NCI-H1930 (cell line): ENCODE measurements around the gene DCDC2.
"Not testable (repeated sequence)": the region's sequence is repeated elsewhere in the genome, so short reads cannot be mapped to it uniquely, and the experiment has no call there.

Experiments
- DNase-seq, 2 experiments: peaks; one replicate each; lab custom pipeline; 2025; lab: John Stamatoyannopoulos, UW

DCDC2 gene

DNA sequence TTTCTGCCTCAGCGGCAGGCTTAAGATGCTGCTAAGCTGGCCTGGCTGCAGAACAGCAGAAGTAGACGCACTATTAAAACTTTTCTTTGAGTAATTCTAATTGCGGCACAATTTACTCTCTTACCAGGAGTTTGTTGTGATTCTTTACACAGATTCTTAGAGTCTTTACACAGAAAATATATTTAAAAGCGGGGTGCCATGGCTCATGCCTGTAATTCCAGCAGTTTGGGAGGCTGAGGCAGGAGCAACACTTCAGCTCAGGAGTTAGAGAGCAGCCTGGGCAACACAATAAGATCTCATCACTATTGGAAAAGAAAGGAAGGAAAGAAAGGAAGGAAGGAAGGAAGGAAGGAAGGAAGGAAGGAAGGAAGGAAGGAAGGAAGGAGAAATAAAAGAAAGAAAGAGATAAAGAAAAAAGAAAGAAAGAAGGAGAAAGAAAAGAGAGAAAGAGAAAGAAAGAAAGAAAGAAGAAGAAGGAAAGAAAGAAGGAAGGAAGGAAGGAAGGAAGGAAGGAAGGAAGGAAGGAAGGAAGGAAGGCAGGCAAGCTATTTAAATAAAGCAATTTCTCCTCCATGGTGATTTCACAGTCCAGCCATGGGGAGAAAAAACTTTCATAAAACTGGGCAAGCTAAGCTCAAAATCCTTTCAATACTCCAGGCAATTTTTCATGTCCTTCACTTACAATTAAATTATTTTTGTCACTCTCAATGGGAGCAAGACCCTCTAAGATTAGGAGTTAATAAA lies 23.8 kb upstream of the DCDC2 start:
- DNase-seq = no peak

DNA sequence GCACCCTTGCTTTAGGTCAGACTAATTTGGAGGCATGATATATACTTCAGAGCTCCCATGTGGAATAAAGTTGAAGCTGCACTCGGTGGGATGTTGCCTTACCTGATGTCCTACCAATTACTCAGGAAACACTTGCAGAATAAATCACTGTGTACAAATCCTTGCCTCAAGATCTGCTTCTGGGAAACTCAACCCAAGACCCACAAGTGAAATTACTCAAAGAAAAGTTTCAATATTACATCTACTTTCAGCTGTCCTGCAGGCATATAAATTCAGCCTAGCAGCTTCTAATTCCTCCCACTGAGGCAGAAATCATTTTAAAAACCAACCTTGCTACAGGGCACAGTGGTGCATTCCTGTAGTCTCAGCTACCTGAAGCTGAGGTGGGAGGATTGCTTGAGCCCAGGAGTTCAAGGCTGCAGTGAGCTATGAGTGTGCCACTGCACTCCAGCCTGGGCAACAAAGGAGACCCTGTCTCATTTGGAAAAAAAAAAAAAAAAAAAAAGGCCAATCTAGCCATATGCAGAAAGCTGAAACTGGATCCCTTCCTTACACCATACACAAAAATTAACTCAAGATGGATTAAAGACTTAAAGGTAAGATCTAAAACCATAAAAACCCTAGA lies 20.7 kb upstream of the DCDC2 start:
- DNase-seq = no peak

DNA sequence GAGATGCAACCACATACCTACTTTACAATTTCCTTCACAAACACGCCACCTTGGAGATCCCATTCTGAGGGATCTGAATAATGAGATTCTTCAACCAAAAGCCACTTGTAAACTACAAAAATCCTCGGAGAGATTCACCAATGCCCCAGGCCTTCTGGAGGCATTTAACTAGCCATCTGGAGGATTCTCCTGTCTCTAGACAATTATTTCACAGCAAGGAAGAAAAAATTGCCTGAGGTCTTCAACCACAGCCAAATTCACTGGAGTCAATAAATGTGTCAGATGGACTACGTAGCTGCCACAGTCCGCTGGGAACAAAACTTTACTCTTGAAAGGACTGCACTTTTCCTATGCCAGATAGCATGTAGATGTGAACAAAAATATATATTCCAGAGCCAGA lies 19.0 kb upstream of the DCDC2 start:
- DNase-seq = no peak

DNA sequence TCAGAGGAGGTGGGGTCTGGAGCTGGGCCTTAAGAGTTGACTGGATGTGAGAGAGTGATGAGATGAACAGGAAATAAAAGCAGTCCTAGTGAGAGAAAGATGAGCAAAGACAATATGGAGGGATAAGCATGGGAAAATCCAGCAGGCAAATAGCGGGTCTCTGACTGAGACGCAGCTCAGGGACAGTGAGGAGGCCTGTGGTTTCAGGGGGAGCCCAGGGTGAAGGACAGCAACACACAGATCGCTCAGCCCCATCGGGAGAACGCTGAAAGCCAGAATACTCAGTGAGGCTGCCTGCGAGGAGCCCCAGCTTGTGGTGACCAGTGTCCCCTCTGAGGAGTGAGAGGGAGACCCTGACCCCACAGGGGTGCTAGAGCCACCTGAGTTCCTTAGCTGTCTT lies 16.8 kb upstream of the DCDC2 start:
- no peak for DNase-seq

DNA sequence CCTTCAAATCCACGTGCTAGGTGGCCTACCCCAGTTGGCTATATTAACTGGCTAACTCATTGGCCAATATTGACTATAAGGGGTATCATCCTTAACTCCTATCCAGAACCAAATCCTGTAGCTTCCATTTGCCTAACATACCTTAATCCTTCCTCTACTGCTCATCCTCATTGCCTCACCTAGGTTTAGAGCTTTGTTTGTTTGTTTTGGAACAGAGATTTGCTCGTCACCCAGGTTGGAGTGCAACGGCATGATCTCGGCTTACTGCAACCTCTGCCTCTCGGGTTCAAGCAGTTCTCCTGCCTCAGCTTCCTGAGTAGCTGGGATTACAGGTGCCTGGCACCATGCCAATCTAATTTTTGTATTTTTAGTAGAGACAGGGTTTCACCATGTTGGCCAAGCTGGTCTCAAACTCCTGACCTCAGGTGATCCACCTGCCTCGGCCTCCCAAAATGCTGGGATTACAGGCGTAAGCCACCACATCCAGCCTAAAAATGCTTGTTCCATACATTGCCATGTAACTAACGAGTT lies 7.3 kb upstream of the DCDC2 start:
- not testable (repeated sequence) for DNase-seq

DNA sequence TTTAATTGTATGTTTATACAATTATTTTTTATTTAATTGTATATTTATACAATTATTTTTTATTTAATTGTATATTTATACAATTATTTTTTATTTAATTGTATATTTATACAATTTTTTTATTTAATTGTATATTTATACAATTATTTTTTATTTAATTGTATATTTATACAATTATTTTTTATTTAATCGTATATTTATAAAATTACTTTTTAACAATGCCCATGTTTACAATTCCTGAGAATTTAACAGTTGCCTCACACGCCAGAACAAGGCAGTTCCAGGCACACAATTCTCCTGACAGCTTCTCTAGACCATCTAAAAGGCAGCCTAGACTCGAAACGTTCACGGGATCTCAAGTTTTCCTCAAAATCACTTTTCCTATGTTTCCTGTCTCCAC lies 4.5 kb upstream of the DCDC2 start:
- DNase-seq = not testable (repeated sequence)

DNA sequence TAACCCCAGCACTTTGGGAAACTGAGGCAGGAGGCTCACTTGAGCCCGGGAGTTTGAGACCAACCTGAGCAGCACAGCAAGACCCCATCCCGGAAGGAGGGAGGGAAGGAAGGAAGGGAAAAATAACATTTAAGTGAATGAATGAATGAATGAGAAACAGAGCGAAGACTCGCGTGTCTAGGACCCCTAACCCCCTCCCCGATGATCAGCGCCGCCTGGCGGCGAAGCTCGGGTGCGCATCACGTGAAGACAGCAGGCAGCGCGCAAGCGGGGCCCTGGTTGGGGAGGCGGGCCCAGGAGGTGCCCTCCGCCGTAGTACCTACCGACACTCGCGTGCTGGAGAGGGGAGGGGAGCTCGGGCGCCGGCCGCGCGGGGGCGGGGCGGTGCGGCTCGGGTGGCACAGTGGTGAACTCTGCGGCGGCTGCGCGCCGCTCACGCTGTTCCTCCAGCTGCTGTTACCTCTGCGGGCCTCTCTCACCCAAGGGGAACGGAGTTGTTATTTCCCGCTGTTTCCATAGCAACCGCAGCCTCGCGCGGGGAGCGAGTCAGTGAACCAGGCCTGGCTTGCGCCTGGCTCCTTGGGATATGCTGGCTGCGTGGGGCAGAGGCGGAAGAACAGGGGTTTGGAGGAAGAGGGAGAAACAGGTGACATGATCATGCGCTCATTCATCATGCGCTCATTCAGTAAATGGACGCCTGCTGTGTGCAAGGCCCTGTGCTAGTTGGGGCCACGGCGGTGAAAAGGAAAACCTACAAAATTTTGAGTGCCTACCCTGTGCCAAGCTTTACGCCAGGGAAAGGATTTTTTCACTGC lies 2.0 kb upstream of the DCDC2 start:
- DNase-seq = peak; percentile 88

DNA sequence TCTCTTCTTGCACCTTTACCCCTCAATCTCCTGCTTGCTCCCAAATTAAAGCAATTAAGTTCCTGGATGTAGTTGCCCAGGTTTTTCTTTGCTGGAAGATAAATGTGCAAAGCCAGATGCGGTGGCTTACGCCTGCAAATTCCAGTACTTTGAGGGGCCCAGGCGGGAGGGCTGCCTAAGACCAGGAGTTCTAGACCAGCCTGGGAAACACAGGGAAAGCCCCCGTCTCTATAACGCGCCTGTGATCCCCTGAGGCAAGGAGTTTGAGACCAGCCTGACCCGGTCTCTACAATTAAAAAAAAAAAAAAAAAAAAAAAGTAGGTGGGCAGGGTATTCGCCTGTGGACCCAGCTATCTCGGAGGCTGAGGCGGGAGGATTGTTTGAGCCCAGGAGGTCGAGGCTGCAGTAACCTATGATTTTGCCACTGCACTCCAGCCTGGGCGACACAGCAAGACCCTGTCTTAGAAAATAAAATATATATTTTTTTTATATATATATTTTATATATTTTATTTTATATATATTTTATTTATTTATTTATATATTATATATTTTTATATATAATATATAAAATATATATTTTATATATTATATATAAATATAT lies 461 bp upstream of the DCDC2 start:
- DNase-seq = no peak

DNA sequence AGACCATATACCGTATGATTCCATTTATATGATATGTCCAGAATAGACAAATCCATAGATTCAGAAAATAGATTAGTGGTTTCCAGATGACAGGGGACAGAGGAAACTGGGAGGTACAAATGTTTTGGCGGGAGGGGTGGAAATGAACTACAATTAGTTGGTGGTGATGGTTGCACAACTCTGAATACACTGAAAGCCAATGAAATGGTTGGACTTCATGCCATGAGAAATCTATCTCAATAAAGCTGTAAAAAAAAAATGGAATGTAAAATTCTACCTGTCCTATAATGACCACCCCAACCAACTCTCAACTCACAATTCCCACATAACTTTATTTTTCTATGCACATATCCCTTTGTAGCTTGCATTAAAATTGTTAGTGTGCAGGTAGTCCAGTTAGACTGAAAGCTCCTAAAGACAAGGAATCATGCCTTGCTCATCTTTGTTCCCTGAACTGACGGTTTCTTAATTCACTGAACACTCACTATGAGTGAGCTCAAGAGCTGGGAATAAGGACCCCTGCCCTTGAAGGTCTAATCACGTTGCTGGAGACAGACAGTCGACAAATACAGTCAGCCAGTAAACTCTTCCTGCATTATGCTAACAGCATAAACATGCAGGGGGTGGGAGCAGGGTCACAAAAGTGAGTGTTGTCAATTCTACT lies 1.4 kb downstream of the DCDC2 start:
- no peak for DNase-seq

DNA sequence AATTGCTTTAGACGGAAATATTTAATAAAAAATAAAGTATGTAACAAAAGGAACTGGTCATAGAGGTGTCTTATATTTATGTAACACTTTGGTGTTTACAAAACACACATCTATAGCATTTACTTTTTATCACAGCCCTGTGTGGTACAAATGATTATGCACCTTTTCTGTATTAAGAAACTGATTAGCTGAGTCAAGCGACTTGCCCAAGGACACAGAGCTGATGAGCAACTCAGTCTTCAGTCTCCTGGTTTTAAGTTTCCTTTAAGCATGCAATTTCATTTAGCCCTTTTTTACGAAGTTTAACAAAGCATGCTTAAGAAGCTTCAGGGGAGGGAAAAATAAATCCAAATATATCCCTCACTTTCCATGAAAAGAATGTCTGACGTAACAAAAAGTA lies 2.5 kb downstream of the DCDC2 start:
- DNase-seq = no peak

DNA sequence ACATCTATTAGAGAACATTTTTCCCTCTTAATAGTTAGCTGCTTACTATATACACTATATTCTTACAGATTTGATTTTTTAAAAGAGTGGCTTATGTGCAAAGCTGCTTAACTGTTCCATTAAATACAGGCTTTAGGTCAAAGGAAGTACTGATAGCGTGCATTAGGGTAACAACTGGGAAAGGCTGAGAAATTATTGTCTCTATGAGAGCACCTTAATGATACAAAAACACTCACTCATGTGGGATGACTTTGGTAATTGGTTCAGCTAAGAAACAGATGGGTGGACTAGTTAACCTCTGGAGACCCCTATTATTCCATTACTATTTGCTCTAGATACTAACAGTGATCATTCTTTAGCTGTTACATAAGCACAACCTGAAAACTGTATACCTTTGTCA lies 4.0 kb downstream of the DCDC2 start:
- no peak for DNase-seq

DNA sequence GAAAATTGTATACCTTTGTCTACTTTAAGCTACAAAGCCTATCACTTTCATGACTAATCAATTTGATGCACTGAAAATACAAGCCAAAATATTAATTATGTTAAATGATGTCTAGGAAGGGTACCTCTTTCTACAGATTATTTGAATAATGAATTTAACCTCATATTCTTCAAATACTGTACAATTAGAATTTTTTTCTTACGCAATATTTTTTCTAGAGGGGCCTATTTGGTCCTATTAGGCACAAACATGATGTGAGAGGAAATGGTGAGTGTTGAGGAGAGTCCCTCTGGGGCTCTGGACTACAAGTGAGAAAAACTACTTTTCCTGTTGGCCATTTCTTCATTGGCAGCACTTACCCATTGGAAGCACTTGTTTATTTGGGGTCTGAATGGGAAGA lies 5.4 kb downstream of the DCDC2 start:
- no peak for DNase-seq

DNA sequence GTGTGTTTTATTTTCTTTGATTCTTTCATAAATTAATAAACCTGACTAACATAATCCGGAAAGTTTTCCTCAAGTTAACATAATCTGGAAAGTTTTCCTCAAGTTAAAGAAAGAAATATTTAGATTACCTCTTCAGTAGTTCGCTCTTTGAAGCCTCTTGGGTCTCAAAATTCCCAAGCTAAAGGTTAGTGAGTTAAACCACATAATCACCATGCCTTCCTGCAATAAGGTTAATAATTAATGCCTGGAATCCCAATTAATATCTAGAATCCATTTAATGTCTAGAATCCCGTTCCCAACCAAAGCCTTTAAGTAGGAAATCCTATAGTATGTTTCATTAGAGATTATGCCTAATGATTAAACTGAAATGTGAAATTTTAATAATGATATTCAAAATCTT lies 12.9 kb downstream of the DCDC2 start:
- no peak for DNase-seq

DNA sequence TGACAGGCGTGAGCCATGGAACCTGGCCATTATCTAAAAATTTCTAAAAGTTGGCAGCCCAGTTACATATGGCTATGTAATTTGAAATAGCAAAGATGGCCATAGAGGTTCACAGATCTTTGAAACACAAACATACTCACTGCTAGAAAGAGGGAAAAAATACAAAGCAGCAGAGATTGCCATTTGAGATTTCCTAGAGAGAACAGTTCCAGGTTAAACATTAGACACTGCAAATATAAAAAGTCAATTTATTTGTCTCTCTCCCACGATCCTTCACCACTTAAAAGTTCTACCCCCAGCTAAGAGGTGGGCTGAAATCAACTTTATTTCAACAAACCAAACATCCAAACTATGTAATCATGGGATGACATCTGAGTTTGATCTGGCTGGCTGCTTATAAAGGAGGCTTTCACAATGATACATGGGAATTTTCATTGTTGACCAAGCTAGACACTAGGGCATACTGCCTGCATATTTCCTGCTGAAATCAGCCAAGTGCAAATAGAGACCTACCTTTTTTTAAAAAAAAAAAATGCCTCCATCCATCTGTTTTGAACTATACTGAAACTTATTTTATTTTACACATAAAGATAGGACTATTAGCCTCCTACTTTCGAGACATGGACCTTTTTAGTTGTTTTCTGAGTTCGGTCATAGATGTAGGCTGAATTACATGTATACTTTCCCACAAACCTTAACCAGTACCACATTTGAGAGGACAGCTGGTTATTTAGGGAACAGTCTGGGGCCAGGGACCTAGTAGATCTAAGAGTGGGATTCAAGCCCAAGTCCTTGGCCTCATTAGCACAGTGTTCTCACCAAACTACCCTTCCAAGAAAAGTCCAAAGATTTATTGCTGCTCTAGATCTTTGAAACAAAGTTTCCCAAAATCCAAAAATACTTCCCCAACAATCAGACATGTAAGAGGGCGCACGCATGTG lies 16.6 kb downstream of the DCDC2 start:
- no peak for DNase-seq

DNA sequence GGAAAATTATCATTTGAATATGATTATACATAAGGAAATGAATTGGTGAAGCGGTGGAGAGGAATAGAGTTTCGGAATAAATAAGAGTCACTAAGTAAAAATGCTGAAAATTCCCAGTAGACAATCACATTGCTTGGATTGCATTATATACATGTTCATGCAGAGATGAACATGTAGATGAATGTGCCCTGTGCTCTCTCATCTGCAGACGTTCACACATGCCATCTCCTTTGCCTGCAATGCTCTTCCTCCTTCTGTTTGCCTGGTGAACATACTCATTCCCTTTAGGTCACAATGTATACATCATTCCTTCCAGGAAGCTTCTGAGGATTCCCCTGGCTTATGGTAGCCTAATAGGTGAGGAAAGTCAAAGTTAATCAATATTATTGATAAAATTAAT lies 17.9 kb downstream of the DCDC2 start:
- no peak for DNase-seq

DNA sequence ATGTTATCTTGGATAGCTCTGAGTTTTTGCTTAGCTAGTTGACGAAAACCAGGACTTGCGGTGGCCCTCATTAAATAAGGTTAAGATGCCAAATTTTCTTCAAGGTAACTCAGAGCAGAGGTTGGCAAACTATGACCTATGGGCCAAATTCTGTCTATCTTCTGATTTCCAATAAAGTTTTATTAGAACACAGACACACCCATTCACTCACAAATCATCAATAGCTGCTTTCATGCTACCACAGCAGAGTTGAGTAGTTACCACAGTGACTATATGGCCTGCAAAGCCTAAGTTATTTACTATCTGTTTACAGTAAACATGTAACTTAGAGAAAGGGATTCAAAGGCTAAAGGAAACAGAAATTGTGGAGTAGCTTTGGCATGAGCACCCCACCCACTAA lies 23.6 kb downstream of the DCDC2 start:
- no peak for DNase-seq

DNA sequence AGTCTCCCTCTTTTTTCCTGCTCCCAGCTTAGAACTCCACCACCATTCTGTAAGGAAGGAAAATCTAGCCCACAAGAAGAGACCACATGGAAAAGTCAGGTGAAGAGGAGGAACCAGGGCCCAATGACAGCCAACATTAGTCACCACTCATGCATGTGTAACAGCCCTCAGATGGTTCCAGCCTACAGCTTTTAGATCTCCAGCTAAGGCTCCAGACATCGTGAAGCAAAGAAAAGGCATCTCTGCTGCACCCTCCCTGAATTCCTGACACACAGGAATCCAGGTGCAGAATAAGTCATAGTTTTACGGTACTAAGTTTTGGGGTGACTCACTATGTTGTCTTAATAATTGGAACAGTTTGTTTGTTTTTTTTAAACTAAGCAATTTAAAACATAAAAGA lies 25.5 kb downstream of the DCDC2 start:
- no peak for DNase-seq

DNA sequence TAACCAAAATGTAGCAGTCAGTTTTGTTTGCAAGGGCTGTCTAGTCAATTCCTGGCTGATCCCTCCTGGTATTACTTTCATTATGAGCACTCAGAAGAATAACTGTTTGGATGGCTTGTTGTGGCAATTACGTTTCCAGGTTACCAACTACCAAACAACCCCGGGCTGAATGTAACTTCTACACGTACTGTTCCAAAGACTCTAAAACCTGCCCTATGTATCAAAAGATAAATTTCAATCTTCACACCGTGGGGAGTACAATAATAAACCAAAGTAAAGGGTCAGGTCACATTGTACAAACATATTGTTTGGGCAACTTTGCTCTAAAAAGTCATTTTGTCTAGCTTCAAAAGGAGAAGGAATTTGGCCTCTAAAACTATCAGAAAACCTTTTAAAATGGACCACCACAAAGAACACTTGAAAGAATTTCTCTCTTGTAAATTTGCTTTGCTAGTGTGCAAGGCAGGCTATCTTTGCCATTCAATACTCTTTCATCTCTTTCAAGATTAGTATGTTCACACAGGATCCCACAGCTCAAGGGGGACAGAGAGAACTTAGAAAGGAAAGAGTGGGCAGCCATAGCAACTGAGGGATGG lies 27.6 kb downstream of the DCDC2 start:
- DNase-seq = peak in 1 of 2 experiments; percentile 31

DNA sequence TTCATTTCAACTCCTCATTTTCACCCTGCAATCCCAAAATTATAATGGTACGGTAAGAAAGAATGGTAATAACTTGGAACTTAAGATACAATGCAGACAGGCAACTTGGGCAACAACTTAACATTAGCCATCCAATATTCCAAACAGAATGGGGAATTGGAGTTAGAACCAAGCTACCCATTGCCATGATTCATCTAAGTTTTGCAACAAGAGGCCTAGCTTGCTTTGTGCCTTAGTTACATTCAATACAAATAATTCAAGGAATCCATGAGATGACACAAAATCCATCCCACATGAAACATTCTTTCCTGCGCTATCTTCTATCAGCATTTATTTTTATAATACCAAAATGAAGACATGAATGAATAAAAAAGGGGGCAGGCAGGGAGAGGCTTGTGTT lies 28.4 kb downstream of the DCDC2 start:
- DNase-seq = no peak

DNA sequence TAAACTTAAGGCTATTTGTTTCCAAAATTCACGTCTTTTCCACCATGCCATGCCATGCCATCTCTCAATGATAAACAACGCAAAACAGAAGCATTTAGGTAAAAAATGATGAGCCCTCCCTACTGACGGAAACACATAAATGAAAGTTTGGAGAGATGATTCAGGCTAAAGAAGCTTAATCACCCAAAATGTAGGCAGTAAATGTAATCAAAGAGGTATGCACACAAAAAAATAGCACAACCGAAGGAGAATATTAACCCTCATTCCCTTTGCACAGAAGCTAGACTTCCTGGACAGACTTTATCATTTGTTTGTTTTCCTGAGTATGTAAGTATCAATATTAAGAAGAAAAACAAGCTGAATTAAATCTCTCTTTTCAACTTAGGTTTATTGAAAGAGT lies 28.8 kb downstream of the DCDC2 start:
- no peak for DNase-seq
